Stimulated activated CD8-positive, alpha-beta memory T cell treated with anti-CD3 and anti-CD28 coated beads, Interleukin-2, amount 100 ng/mL, for 1 hour (primary cell): Measurements from ENCODE around the gene ZMYM3.

ENCODE experiments used
- DNase-seq, 2 donors: peaks; one replicate each; pipeline ENCODE4 v3.0.0-alpha.2; 2020; ENCODE audit warnings: low read depth in 2 of 2

The ZMYM3 gene

DNA sequence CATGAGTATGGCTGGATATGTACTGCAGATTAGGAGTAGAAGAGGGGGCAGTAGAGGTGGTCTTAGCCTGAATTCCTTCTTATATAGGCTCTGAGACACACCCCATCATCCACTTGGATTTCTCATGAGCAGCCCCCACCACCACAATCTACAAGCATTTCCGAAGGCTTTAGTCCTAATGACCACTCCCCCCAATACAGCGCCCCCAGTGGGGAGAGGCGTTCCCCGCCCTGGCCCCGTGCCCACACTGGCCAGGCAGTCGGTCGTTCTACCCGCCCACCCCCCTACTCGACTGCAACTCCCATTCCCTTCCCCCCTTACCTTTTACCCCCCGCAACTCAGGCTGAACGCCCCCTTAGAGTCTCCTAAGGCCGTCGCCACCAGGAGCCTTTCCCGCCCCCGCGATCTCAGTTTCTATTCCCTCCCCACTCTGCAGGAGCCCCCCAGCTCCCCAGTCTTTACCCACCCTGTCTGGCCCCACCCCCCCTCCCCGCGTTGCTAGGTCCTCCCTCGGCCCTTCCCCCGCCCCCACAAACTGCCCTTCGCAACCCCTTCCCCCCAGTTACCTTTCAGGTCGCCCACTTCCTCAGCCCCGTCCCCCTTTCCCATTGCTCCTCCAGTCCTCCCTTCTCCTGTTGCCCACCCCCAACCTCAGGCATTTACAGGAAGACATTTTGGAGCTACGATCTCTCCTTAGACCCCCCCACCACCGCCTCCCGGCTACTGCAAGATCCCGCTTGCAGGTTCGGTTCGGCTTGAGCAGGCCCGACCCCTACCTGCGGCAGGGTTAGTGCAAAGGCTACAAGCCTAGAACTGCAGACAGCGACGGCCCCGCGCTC lies 468 bp downstream of the ZMYM3 start:
- no peak for DNase-seq

GRCh38 chrX:71252221-71252620 lies 1.7 kb downstream of the ZMYM3 start:
- DNase-seq = no peak

- DNase-seq = no peak
Observed at GRCh38 chrX:71251466-71251973, 2.4 kb downstream of the ZMYM3 start.

GRCh38 chrX:71250841-71251240 lies 3.1 kb downstream of the ZMYM3 start:
- DNase-seq = no peak

GRCh38 chrX:71245159-71245558 lies 8.8 kb downstream of the ZMYM3 start:
- DNase-seq = no peak

- no peak for DNase-seq
Observed at GRCh38 chrX:71244359-71245128, 9.4 kb downstream of the ZMYM3 start.

GRCh38 chrX:71241301-71241700 lies 12.6 kb downstream of the ZMYM3 start:
- no peak for DNase-seq

DNA sequence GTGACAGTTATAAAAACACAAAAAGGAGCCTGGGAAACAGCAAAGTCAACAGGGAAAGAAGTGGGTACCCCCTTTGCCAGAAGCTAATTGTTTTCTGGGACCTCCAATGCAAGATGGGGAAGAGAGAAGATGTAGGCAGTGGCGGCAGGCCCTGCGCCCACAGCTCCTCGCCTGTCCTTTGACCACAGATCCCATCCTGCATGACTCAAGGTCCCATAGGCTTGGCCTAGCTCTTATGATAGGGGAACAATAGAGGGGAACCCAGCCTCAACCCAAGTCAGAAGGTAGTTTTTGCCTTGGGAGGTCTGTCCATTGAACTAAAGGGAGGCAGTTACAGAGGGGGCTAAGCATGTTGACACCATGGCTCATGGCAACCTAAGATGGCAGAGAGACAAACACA lies 14.2 kb downstream of the ZMYM3 start:
- no peak for DNase-seq

- no peak for DNase-seq
Observed at GRCh38 chrX:71236836-71237235, 17.1 kb downstream of the ZMYM3 start.

GRCh38 chrX:71235482-71235881 lies 18.5 kb downstream of the ZMYM3 start:
- no peak for DNase-seq

DNA sequence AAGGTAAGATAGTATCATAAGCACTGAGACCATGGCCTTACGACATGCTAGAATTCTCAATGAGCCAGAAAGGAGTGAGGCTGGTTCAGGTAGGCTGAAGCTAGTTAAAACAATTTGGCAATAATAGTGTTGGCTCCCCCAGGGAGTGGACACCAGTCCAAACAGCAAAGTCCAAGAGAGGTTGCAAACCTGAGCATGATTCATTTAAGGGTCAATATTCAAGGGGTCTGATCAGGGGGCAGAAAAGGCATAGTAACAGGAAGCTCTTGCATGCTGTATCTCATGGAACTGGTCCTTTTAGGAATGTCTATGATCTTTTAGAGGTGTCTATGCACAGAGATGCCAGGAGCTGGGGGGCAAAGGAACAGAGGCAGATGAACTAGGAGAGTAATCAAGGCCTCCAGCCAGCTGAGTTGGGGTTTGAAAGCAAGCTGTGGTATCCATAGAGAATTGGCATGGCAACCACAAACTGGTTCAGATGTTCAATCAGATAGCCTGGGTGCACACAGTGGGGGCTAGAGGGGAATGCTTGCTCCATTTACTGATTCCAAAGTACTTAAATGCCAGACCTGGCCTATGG lies 25.8 kb downstream of the ZMYM3 start:
- no peak for DNase-seq

DNA sequence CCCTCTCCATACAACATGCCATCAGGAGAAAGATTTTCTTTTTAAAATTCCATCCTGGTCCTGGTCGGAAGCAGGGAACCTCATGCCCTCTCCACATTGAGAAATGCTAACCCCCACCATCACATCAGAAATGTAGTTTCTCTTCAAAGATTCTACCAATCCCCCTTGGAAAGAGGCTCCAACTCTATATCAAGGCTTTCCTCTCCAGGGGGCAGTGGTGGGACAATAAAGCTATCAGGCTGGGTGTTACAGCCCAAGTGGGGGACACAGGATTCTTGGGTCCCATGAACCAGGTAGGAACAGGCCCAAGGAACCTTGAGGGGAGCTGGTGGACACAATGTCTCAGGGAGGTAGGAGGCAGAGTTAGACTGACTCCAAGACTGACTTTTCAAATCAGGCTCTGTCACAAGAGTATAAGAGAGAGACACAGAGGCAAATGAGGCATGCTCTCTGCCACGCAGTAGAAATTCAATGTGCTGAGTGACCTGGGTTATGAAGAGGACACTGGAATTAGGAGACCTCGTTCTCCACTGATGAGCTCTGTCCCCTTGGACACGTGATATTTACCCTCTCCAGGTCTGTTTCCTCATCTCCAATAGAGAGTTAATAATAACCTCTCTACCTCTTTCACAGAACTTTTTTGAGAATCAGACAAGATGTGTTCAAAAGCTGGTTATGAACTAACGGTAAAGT lies 26.4 kb downstream of the ZMYM3 start:
- no peak for DNase-seq

DNA sequence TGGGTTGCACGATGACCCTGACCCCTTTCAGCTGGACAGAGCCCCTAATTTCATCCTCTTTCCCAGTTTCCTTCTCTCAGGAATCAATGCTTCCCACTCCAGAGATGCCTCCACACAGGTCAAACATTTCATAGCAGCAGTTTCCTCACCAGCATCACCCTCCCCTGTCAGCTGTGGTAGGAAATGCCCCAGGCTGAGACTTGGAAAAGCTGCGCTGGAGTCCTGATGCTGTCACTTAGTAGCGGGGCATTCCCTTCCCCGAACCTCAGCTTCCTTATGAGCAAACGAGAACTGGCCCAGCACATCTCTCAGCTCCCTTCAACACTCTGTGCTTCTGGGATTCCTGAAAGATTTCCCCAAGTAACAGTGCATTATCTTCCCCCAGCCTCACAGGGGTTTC lies 28.3 kb downstream of the ZMYM3 start:
- no peak for DNase-seq

DNA sequence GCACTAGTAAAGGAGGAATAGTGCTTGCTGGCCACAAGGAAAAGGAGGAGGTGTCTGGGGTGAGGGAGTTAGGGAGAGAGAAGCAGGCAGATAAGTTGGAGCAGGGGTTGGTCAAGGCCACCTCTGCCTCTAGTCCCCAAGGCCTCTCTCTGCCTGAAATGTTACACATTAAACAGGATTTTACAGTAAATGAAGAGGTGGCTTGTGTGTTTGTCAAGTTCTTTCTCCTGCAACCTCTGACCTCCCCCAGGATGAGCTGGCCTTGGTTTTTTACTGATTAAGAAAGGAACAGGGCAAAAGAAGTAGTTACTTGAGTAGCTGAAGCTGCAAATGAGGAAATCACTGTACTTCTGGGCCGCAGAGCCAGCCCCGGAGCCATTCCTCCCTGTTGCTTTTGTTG lies 28.9 kb downstream of the ZMYM3 start:
- DNase-seq = no peak

DNA sequence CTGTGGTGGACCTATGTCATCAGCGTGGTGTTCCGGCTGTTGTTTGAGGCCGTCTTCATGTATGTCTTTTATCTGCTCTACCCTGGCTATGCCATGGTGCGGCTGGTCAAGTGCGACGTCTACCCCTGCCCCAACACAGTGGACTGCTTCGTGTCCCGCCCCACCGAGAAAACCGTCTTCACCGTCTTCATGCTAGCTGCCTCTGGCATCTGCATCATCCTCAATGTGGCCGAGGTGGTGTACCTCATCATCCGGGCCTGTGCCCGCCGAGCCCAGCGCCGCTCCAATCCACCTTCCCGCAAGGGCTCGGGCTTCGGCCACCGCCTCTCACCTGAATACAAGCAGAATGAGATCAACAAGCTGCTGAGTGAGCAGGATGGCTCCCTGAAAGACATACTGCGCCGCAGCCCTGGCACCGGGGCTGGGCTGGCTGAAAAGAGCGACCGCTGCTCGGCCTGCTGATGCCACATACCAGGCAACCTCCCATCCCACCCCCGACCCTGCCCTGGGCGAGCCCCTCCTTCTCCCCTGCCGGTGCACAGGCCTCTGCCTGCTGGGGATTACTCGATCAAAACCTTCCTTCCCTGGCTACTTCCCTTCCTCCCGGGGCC lies 29.7 kb downstream of the ZMYM3 start:
- DNase-seq = no peak

GRCh38 chrX:71222929-71223328 lies 31.0 kb downstream of the ZMYM3 start, which contains the start of gene GJB1:
Gene GJB1, plus strand, starts transcription at chrX:71223224. Its CDS starts 484 bp downstream, at chrX:71223708.
- DNase-seq = no peak

- DNase-seq = no peak
Observed at GRCh38 chrX:71221145-71221544, 32.8 kb downstream of the ZMYM3 start.

DNA sequence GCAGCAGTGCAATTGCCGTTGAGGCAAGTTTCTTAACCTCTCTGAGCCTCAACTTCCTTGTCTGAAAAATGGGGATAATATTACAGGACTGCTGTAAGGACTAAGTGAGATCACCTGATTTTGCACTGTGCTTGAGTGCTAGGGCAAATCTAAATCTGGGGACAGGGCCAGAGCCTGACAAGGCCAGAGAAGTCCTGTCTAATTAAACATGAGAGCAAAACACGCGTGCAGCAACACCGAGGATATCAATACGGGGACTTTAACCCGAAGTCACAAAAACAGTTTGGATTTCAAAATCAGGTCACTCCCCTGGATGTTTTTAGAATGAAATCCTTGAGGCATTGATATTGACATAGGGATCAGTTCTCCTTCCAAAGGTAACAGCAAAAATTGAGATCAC lies 36.6 kb downstream of the ZMYM3 start:
- no peak for DNase-seq

DNA sequence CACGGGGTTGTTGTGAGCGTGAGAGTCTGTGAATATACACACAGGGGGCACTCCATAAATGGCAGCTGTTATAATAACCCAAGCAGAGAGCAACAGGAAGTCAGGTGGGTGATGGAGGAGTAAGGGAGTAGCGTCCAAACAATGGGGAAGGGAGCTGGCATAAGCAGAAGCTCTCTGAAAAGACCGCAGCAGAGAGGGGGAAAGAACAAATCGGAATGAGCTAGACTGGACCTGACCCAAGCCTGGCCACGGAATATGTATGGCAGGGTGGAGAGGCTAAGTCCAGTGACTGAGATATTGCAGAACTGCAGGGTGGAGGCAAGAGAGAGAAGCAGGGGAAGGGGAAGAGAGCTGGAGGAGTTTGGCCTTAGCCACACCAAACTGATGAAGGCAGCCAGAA lies 37.5 kb downstream of the ZMYM3 start:
- DNase-seq = no peak

GRCh38 chrX:71215338-71215912 lies 38.5 kb downstream of the ZMYM3 start:
- no peak for DNase-seq
